ENCODE data around the gene DLGAP4.
A peak's percentile ranks its signal among the peaks of the same experiment; 100 is the strongest.

DLGAP4 gene

GRCh38 chr20:36439731-36440072, 133.6 kb downstream of the DLGAP4 start:
- Mint-ChIP-seq H3K27ac (no peak overlapping the region), H3K4me3 (no peak overlapping the region), H3K4me1 (no peaks in the 10 kb centered on the region), H3K9me3 (no peaks in the 10 kb centered on the region), H3K36me3 (ENCODE audit: low read depth) (no peaks in the 10 kb centered on the region), H3K27me3 (ENCODE audit: low read depth, poor library complexity) (peaks cover 25% of the 10 kb centered on the region)
- DNase-seq, result no peak
- peak; percentile 12 for TF ChIP-seq CTCF (IDR thresholded peaks at IDR 0.05)

DNA sequence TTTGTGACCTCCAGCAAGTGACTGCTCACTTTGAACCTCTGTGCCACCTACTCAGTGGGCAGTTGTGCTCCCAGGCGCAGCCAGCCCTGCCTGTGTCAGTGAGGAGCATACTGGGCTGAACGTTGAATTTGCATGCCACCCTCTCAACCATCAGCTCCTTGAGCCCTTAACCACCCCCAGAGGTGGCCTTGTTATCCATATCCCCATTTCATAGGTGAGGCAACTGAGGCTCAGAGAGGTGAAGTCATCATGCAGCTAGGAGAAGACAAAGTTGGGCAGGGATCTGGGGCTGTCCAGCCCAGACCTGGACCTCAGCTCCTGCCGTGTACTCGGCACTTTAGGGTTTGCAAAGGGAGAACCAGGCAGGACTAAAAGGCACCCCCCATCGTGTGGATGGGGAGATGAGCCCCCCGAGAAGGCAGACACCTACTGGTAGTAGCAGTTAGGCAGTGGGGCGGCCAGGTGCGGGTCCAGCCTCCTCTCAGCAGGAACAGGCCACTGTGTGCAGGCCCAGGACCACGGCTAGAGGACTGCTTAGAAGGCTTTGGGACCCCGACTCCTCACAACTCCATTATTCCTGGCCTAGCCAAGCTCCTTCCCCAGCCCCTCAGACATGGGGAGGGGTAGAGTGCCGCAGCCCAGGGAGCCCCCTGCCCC, 134.4 kb downstream of the DLGAP4 start:
- Mint-ChIP-seq H3K36me3 (ENCODE audit: low read depth) (no peaks in the 10 kb centered on the region), H3K9me3 (no peaks in the 10 kb centered on the region), H3K27me3 (ENCODE audit: low read depth, poor library complexity) (peaks cover 17% of the 10 kb centered on the region), H3K4me3 (no peak overlapping the region), H3K4me1 (no peaks in the 10 kb centered on the region), H3K27ac (no peak overlapping the region)
- DNase-seq, result no peak
- no peak for TF ChIP-seq CTCF (IDR thresholded peaks at IDR 0.05)

DNA sequence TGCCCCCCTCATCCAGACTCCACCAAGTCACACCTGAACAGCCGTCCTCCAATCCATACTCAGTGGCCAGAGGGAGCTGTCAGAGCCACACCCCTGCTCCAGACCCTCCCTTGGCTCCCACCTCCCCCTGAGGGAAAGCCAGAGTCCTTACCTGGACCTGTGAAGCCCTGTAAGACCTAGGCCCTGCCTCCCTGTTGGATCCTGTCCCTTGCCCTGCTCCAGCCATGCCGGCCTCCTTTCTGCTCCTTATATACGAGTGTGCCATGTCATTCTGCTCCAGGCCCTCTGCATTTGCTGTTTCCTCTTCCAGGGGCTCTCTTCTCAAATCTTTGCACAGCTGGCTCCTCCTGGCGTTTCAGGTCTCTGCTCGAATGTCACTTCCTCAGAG, 134.9 kb downstream of the DLGAP4 start:
- TF ChIP-seq CTCF (IDR thresholded peaks at IDR 0.05), result no peak
- Mint-ChIP-seq H3K27ac (peak overlapping the region; percentile 47), H3K4me3 (no peak overlapping the region), H3K9me3 (no peaks in the 10 kb centered on the region), H3K36me3 (ENCODE audit: low read depth) (no peaks in the 10 kb centered on the region), H3K4me1 (no peaks in the 10 kb centered on the region), H3K27me3 (ENCODE audit: low read depth, poor library complexity) (peaks cover 12% of the 10 kb centered on the region)
- no peak for DNase-seq

DNA sequence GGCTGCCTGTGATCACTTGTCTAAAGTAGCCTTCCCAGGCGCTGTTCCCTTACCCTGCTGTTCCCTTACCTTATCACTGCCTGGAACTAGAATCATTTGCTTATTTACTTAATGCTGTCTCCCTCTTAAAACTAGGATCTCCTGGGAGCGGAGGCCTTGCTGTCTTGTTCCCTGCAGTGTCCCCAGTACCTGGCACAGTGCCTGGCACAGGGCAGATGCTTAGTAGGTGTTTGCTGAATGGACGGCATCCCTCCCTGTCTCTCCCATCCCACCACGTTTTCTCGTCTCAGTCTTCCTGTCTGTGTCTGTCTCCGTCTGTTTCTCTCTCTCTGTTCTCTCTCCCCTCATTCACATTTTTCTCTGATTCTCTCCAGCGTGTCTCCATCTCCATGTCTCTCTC, 135.3 kb downstream of the DLGAP4 start:
- Mint-ChIP-seq H3K4me3 (no peak overlapping the region), H3K36me3 (ENCODE audit: low read depth) (no peaks in the 10 kb centered on the region), H3K27me3 (ENCODE audit: low read depth, poor library complexity) (peaks cover 9% of the 10 kb centered on the region), H3K9me3 (no peaks in the 10 kb centered on the region), H3K27ac (peak overlapping the region; percentile 47), H3K4me1 (no peaks in the 10 kb centered on the region)
- no peak for DNase-seq
- no peak for TF ChIP-seq CTCF (IDR thresholded peaks at IDR 0.05)

GRCh38 chr20:36445847-36446246, 139.7 kb downstream of the DLGAP4 start:
- Mint-ChIP-seq H3K36me3 (ENCODE audit: low read depth) (no peaks in the 10 kb centered on the region), H3K9me3 (no peaks in the 10 kb centered on the region), H3K4me1 (no peaks in the 10 kb centered on the region), H3K27me3 (ENCODE audit: low read depth, poor library complexity) (peaks cover 11% of the 10 kb centered on the region), H3K4me3 (no peak overlapping the region), H3K27ac (no peak overlapping the region)
- no peak for DNase-seq
- TF ChIP-seq CTCF (IDR thresholded peaks at IDR 0.05), result no peak

DNA sequence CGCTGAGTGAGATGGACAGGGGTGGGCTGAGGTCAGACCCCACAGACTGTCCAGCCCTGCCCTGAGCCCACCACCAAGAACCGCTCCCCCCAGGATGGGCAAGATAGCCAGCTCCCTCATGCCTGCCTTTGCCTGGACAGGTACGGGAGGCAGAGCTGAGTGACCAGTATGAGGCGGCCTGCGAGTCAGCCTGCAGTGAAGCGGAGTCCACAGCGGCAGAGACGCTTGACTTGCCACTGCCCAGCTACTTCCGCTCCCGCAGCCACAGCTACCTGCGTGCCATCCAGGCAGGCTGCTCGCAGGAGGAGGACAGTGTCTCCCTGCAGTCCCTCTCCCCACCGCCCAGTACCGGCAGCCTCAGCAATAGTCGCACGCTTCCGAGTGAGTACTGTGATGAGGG, 140.4 kb downstream of the DLGAP4 start:
- no peaks in the 10 kb centered on the region for H3K4me1 Mint-ChIP-seq
- no peaks in the 10 kb centered on the region for H3K9me3 Mint-ChIP-seq
- no peak overlapping the region for H3K4me3 Mint-ChIP-seq
- no peak for DNase-seq
- H3K27ac Mint-ChIP-seq, result no peak overlapping the region
- no peaks in the 10 kb centered on the region for H3K36me3 Mint-ChIP-seq (ENCODE audit: low read depth)
- no peak for TF ChIP-seq CTCF (IDR thresholded peaks at IDR 0.05)
- H3K27me3 Mint-ChIP-seq (ENCODE audit: low read depth, poor library complexity), result peaks cover 11% of the 10 kb centered on the region
